DOHH2 (cell line): Measurements from ENCODE around the gene GGA1.

Source experiments
- H3F3A ChIP-seq: fragments of 200-600 bp; sonication (generic), shearing (Covaris generic); 2 replicates; pipeline ENCODE4 v1.6.0; 2016; ENCODE audit warnings: antibody characterized with exemption, mild to moderate bottlenecking; ENCODE audit not compliant: control insufficient read depth, insufficient read depth
- H3K27ac ChIP-seq: fragments of 200-600 bp; sonication (generic); 2 replicates; pipeline ENCODE4 v1.5.1; 2014; ENCODE audit warnings: low read depth, mild to moderate bottlenecking, low read length, moderate library complexity
- H3K27me3 ChIP-seq: fragments of 200-600 bp; sonication (generic); 2 replicates; pipeline ENCODE4 v1.6.1; 2014; ENCODE audit warnings: mild to moderate bottlenecking, low read length, mixed read lengths; ENCODE audit not compliant: control insufficient read depth
- H3K36me3 ChIP-seq: fragments of 200-600 bp; sonication (generic); 2 replicates; pipeline ENCODE4 v1.6.1; 2014; ENCODE audit warnings: mild to moderate bottlenecking, low read length, moderate library complexity, mixed read lengths; ENCODE audit not compliant: control insufficient read depth
- H3K4me1 ChIP-seq: fragments of 200-600 bp; sonication (generic); 2 replicates; pipeline ENCODE4 v1.6.1; 2014; ENCODE audit warnings: mild to moderate bottlenecking, low read length, mixed read lengths; ENCODE audit not compliant: control insufficient read depth
- H3K4me2 ChIP-seq: fragments of 200-600 bp; sonication (generic); 2 replicates; pipeline ENCODE4 v1.6.0; 2014; ENCODE audit warnings: mild to moderate bottlenecking, low read length, moderate library complexity
- H3K4me3 ChIP-seq: fragments of 200-600 bp; sonication (generic); 2 replicates; pipeline ENCODE4 v1.5.1; 2014; ENCODE audit warnings: mild to moderate bottlenecking, low read length, mixed read lengths
- H3K79me2 ChIP-seq: fragments of 200-600 bp; sonication (generic); 2 replicates; pipeline ENCODE4 v1.6.1; 2014; ENCODE audit warnings: mild to moderate bottlenecking, low read length, mixed read lengths; ENCODE audit not compliant: control insufficient read depth
- H3K9me2 ChIP-seq: fragments of 200-600 bp; sonication (generic); replicated peaks from 2 replicates; pipeline ENCODE4 v1.6.1; 2014; ENCODE audit warnings: mild to moderate bottlenecking, low read length, mixed read lengths; ENCODE audit not compliant: control insufficient read depth
- H3K9me3 ChIP-seq: fragments of 200-600 bp; sonication (generic); 2 replicates; pipeline ENCODE4 v1.6.1; 2014; ENCODE audit warnings: antibody characterized with exemption, low read length, mixed read lengths; ENCODE audit not compliant: control insufficient read depth, insufficient read depth
- H4K20me1 ChIP-seq: fragments of 200-600 bp; sonication (generic); 2 replicates; pipeline ENCODE4 v1.6.0; 2014; ENCODE audit warnings: low read depth, mild to moderate bottlenecking, antibody characterized with exemption, low read length, moderate library complexity; ENCODE audit not compliant: control insufficient read depth, insufficient read depth
- CTCF ChIP-seq: fragments of 200-600 bp; sonication (generic); IDR thresholded peaks from one replicate; pipeline ENCODE4 v1.5.1; 2014; ENCODE audit warnings: antibody characterized with exemption, mild to moderate bottlenecking, low read depth, low read length; ENCODE audit not compliant: poor library complexity, severe bottlenecking
- EZH2phosphoT487 ChIP-seq: fragments of 200-600 bp; sonication (generic); IDR thresholded peaks from 2 replicates; pipeline ENCODE4 v1.6.1; 2017; ENCODE audit warnings: borderline replicate concordance, mild to moderate bottlenecking, antibody characterized with exemption, low read length, moderate library complexity, mixed read lengths

Gene GGA1

GRCh38 chr22:37641561-37641949 lies 32.9 kb downstream of the GGA1 start:
- H3K4me2 ChIP-seq = no peak overlapping the region
- H3K9me3 ChIP-seq = no peaks in the 10 kb centered on the region
- H4K20me1 ChIP-seq = no peaks in the 10 kb centered on the region
- H3K9me2 ChIP-seq = no peaks in the 10 kb centered on the region
- H3K4me1 ChIP-seq = peaks cover 28% of the 10 kb centered on the region
- H3K27me3 ChIP-seq = no peaks in the 10 kb centered on the region
- H3K36me3 ChIP-seq = peaks cover 31% of the 10 kb centered on the region
- no peak overlapping the region for H3K27ac ChIP-seq
- TF ChIP-seq EZH2phosphoT487 = no peak
- no peak for TF ChIP-seq CTCF
- H3K79me2 ChIP-seq = peaks cover 9% of the 10 kb centered on the region
- H3K4me3 ChIP-seq = no peak overlapping the region
- H3F3A ChIP-seq = peaks cover 15% of the 10 kb centered on the region; the same call in 1 of the 2 replicates

GRCh38 chr22:37643225-37643847 lies 34.7 kb downstream of the GGA1 start:
- Histone ChIP-seq H3K27me3 (no peaks in the 10 kb centered on the region), H3K27ac (no peak overlapping the region), H4K20me1 (no peaks in the 10 kb centered on the region), H3K36me3 (peaks cover 45% of the 10 kb centered on the region), H3K79me2 (peaks cover 9% of the 10 kb centered on the region), H3K9me3 (no peaks in the 10 kb centered on the region), H3K9me2 (no peaks in the 10 kb centered on the region), H3F3A (peaks cover 13% of the 10 kb centered on the region; the same call in 1 of the 2 replicates), H3K4me1 (peaks cover 23% of the 10 kb centered on the region), H3K4me2 (no peak overlapping the region), H3K4me3 (no peak overlapping the region)
- TF ChIP-seq EZH2phosphoT487 = no peak
- TF ChIP-seq CTCF = peak; percentile 95

GRCh38 chr22:37647317-37647716 lies 38.7 kb downstream of the GGA1 start:
- Histone ChIP-seq H3K27ac (no peak overlapping the region), H3K9me2 (no peaks in the 10 kb centered on the region), H3K4me2 (no peak overlapping the region), H3K4me3 (no peak overlapping the region), H3K4me1 (peaks cover 3% of the 10 kb centered on the region; the same call in 1 of the 2 replicates), H3K9me3 (no peaks in the 10 kb centered on the region), H3K79me2 (no peaks in the 10 kb centered on the region), H3K27me3 (no peaks in the 10 kb centered on the region), H3F3A (no peaks in the 10 kb centered on the region), H3K36me3 (peaks cover 67% of the 10 kb centered on the region), H4K20me1 (no peaks in the 10 kb centered on the region)
- TF ChIP-seq EZH2phosphoT487 (no peak), CTCF (no peak)
